OCI-M1 (cell line): ENCODE results near the gene MGP.

Experiments
- DNase-seq: peaks from one replicate; lab custom pipeline; 2025; lab: John Stamatoyannopoulos, UW

Gene MGP

DNA sequence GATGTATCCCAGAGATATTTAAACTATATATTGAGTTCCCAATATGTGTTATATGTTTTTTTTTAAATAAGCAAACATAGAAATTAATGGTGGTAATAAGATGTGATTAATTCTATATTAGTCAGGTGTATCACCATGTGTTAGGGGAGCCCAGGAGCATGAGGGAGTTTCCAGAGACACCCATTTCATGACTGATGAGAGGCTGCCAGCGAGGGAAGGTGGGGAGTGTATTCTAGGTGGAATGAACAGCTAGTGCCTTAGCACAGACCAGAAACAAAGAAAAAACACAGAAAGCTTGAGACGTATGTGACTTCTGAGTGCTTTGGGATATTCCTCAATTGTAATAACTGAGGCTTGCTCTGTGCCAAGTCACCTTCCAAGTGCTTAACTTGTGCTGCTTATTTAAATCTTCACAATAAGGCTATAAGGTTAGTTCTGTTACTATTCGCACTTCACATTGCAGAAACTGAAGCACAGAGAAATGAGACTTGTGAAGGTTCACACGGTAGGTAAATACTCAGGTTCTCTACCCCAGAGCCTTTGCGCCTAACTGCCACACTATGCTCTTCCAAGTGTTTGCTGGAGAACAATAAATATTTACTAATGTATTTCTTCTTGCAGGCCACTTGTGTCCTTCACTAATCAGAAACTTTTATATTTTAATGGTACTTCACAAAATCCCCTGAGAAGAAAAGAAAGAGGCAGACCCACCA, 17.9 kb upstream of the MGP start:
- no peak for DNase-seq

DNA sequence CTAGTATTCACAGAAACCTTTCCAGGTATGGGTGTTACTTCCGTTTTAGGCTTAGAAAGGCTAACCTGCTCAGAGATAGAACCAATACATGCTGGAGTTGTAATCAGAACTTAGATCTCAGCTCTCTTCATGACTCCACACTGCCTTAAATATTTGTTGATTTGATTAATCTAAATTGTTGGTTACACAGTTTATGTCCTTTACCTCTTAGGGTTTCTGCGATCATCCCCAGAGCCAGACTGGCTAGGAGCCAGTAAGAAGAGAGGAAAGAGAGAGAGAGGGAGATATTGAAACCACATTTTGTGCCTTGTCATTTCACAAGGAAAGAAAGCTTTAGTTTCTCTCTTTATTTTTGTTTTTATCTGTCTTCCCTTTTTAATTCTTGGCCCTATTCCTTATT, 16.8 kb upstream of the MGP start:
- DNase-seq, result peak; percentile 68

DNA sequence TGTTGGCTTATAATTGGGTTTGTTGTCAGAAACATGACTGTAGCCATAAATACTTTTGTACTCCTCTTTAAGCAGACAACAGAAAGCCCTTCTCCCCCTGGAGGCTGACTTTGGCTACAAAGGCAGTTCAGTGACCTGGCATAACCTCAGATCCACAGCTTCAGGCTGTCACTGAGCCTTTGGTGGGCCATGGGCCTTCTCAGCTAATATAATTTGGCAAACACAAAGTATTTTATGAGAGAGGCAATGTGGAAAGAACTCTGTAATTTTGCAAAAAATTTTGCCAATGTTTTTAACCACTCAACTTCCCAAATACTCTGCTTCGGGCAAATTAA, 15.5 kb upstream of the MGP start:
- peak; percentile 30 for DNase-seq

- DNase-seq, result no peak
Observed at GRCh38 chr12:14900521-14901227, 15.0 kb upstream of the MGP start.

DNA sequence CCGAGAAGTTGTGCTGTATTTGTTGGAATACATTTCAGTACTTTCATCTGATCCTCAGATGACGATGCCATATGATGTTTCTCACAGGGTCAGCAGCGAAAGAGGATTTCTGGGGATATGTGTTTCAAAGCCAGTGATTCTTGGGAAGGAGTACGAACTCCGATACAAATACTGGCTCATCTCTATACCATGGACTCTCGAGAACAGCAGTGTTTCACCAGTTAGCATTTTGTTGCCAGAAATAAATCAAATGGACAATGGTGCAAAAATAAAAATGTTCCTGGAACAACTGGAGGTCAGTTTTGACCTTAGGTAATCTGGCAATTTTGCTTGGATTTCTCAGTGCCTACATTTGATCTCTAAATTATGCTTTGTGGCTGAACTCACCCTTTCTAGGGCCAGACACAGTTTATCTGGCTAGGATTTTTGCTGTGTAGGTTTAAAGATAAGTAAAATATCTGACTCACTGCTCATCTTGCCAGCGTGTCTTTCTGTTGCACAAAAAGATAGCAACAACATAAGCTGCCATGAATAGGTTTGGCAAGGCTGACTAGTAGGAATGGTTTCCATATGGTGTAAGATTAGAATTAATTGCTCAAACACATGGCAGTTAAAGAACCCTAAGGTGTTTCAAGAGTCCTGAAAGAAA, 11.0 kb upstream of the MGP start:
- peak; percentile 84 for DNase-seq

- DNase-seq, result no peak
Observed at GRCh38 chr12:14893506-14894250, 8.0 kb upstream of the MGP start.

GRCh38 chr12:14892726-14893505, 7.3 kb upstream of the MGP start:
- peak; percentile 33 for DNase-seq

- DNase-seq, result no peak
Observed at GRCh38 chr12:14890701-14891100, 5.0 kb upstream of the MGP start.

GRCh38 chr12:14886271-14886670, 617 bp upstream of the MGP start:
- DNase-seq, result no peak

DNA sequence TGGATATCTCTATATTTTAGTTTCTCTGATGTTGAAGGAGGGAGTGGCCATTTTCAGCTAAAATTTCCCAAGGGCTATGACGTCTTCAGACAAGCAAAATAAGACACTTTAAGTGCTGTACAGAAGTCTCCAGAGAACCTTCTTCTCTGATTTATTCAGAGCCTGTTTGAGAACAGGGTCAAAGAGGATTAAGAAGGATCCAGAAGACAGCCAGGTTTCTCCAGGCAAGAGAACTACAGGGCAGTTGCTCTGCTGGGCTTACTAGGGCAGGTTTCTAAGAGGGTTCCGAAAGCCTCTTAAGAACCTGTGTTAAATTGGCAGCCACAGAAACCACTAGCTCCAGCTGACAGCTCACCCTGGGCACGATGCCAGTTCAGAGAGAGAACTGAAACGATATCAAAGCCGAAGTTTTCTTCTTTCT, 1.2 kb downstream of the MGP start:
- DNase-seq, result peak; percentile 88

GRCh38 chr12:14883686-14884085, 2.0 kb downstream of the MGP start:
- no peak for DNase-seq

DNA sequence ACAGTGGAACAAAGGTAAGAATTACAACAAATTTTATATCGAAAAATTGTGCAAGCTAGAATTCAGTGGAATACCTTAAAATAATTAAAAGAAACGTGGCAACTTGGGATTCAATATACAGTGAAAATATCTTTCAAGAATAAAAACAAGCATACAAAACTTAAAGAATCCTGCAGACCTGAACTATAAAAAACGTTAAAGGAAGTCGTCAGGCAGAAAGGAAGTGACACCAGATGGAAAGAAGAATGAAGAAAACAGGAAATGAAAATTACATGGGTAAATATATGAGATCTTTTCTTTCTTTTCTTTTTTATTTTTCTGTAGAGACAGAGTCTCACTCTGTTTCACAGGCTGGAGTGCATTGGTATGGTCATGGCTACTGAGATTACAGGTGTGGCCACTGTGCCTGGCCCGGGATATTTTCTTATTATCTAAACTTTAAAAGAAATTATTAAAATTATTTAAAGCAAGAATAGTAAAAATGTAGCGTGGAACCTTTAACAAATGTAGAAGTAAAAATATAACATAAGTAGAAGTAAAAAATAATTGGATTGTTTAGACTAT, 4.7 kb downstream of the MGP start:
- no peak for DNase-seq

DNA sequence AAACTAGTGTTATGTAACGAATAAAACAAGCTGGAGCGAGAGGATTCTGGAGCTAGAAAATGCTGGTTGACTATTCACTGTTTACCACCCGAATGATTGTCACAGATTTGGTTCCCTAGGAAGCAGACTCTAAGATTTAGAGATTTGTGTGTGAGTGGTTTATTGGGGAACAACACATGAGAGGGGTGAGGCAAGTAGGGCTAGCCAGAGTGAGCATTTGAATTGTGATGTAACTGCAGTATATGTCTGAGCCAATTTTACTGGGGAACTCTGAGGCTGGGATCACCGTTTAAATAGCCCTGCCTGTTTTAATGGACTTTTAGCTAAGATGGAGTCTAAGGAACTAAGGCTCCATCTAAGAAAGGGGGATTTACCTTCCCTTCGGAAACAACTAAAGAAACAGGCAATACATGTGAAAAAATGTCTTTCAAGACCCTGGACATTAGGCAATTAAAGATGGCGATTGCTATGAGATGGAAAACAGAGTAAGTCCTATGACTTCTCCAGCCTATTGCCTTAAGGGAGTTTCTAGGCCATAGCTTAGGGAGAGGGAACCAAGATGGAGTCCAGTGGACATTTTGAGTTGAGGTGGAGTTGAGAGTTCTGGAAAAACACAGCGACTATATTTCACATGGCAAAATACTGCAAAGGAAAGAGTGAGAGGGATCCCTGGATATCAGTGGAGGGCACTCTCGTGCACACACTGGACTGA, 6.3 kb downstream of the MGP start:
- no peak for DNase-seq

DNA sequence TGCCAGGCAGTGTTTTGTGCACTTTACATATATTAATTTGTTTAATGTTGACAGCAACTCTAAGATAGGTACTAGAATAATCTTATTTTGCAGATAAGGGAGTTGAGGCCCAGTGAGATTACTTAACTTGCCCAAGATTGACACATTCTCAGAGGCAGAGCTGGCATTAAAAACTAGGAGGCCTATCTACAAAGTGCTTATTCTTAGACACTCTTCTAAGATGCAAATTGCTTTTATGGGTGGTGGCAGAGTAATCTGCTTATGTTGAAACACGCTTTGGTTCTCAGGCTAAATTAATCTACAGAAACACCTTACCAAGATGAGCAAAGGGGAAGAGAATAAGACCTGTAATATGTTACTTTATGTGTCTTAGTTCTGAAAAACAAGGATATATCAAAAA, 7.2 kb downstream of the MGP start:
- no peak for DNase-seq

GRCh38 chr12:14876833-14877232, 8.8 kb downstream of the MGP start:
- DNase-seq, result no peak

- DNase-seq, result no peak
Observed at GRCh38 chr12:14874882-14875281, 10.8 kb downstream of the MGP start.

GRCh38 chr12:14873440-14874185, 12.0 kb downstream of the MGP start:
- DNase-seq, result peak; percentile 68

GRCh38 chr12:14871886-14872285, 13.8 kb downstream of the MGP start:
- DNase-seq, result no peak

DNA sequence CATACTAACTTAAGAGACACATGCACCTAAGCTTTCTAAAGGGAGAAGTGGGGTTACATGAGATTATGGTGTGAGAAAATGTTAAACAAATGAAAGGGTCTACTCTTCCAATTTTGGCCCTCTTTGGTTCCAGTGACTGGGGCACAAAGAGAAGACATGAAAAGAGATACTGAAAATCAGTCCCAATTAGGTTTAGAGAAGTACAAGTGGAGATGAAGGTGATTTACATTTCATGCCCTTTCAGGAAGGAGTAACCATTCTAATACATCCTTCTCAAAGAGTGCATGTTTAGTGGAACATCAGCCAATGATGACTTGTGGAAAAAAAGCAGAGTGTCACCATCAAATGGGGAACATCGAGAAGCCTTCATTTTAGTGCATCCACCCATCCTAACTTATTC, 14.4 kb downstream of the MGP start:
- DNase-seq, result no peak

GRCh38 chr12:14868916-14869506, 16.6 kb downstream of the MGP start:
- no peak for DNase-seq
